ENCODE data around the gene WDR74.
A peak's percentile ranks its signal among the peaks of the same experiment; 100 is the strongest.

Gene WDR74

DNA sequence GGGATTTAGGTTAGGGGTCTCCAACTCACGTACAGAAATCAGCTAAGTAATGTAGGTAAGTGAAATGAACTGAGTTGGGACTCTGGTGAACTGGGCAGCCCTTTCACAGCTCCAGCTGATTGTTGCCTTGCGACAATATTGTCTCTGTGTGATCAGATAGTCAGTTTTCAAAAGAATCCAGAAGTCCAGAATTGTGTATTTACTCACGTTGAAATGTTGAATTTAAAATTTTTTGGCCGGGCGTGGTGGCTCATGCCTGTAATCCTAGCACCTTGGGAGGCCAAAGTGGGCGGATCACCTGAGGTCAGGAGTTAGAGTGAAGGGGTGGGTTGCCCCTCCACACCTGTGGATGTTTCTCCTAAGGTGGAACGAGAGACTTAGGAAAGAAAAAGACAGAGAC is 18.8 kb upstream of the WDR74 start:
- no peak overlapping the region for H4K8ac ChIP-seq (ENCODE audit: low read length)
- H3K4me1 ChIP-seq (ENCODE audit: control insufficient read depth, insufficient read depth, low read depth, low read length) = peaks cover 5% of the 10 kb centered on the region
- H3K9ac ChIP-seq (ENCODE audit: low read length) = no peak overlapping the region
- H2BK15ac ChIP-seq (ENCODE audit: low read depth, poor library complexity, severe bottlenecking) = no peak overlapping the region
- H3K4me3 ChIP-seq (ENCODE audit: insufficient read depth in 1 of 2, low read depth in 1 of 2, low read length in 2 of 2) = no peak overlapping the region
- no peak overlapping the region for H2BK12ac ChIP-seq (ENCODE audit: low read length in 2 of 2)
- H3K27ac ChIP-seq (ENCODE audit: low read length, poor library complexity, severe bottlenecking) = no peak overlapping the region
- H4K91ac ChIP-seq (ENCODE audit: low read length) = no peak overlapping the region
- H3K14ac ChIP-seq (ENCODE audit: low read length in 2 of 2) = no peak overlapping the region
- 54% methylated on average over 7 of the region's 7 CpGs for WGBS
- no peak overlapping the region for H2AFZ ChIP-seq (ENCODE audit: low read depth, low read length)
- H3K23ac ChIP-seq (ENCODE audit: low read length in 2 of 2) = no peak overlapping the region
- no peak overlapping the region for H3K4ac ChIP-seq (ENCODE audit: low read depth in 1 of 2, low read length in 2 of 2)
- no peak overlapping the region for H3K18ac ChIP-seq (ENCODE audit: low read depth in 1 of 2, low read length in 2 of 2)
- no peaks in the 10 kb centered on the region for H3K9me3 ChIP-seq (ENCODE audit: control insufficient read depth, low read length)
- no peak for DNase-seq
- no peak overlapping the region for H2BK120ac ChIP-seq (ENCODE audit: low read depth, low read length)
- no peaks in the 10 kb centered on the region for H3K27me3 ChIP-seq (ENCODE audit: control insufficient read depth in 1 of 2, insufficient read depth in 1 of 2, low read length in 2 of 2)
- peaks cover under 1 to 18% of the 10 kb centered on the region in 2 experiments for H3K36me3 ChIP-seq (ENCODE audit: control insufficient read depth in 1 of 2, insufficient read depth in 2 of 2, low read depth in 1 of 2, low read length in 2 of 2)
- H2AK5ac ChIP-seq (ENCODE audit: low read length, severe bottlenecking) = no peak overlapping the region
- peaks cover 5% of the 10 kb centered on the region for H3K79me1 ChIP-seq (replicated peaks; ENCODE audit: low read length, poor library complexity, severe bottlenecking)
- no peak overlapping the region for H2BK5ac ChIP-seq (ENCODE audit: low read depth, low read length, poor library complexity, severe bottlenecking)
- no peak overlapping the region for H3K4me2 ChIP-seq (ENCODE audit: low read length, poor library complexity, severe bottlenecking)

- no peak overlapping the region for H3K4ac ChIP-seq (ENCODE audit: low read depth in 1 of 2, low read length in 2 of 2)
- 33% methylated on average over 2 of the region's 2 CpGs for WGBS
- H3K18ac ChIP-seq (ENCODE audit: low read depth in 1 of 2, low read length in 2 of 2) = no peak overlapping the region
- no peak overlapping the region for H2AFZ ChIP-seq (ENCODE audit: low read depth, low read length)
- H3K79me1 ChIP-seq (replicated peaks; ENCODE audit: low read length, poor library complexity, severe bottlenecking) = peaks cover 4% of the 10 kb centered on the region
- no peak overlapping the region for H4K91ac ChIP-seq (ENCODE audit: low read length)
- no peak overlapping the region for H3K4me2 ChIP-seq (ENCODE audit: low read length, poor library complexity, severe bottlenecking)
- H3K9me3 ChIP-seq (ENCODE audit: control insufficient read depth, low read length) = no peaks in the 10 kb centered on the region
- no peak overlapping the region for H2BK120ac ChIP-seq (ENCODE audit: low read depth, low read length)
- H3K27me3 ChIP-seq (ENCODE audit: control insufficient read depth in 1 of 2, insufficient read depth in 1 of 2, low read length in 2 of 2) = no peaks in the 10 kb centered on the region
- peaks cover 3 to 24% of the 10 kb centered on the region in 2 experiments for H3K36me3 ChIP-seq (ENCODE audit: control insufficient read depth in 1 of 2, insufficient read depth in 2 of 2, low read depth in 1 of 2, low read length in 2 of 2)
- H4K8ac ChIP-seq (ENCODE audit: low read length) = no peak overlapping the region
- no peak overlapping the region for H2BK15ac ChIP-seq (ENCODE audit: low read depth, poor library complexity, severe bottlenecking)
- DNase-seq = peak; percentile 67
- no peak overlapping the region for H2AK5ac ChIP-seq (ENCODE audit: low read length, severe bottlenecking)
- no peak overlapping the region for H2BK5ac ChIP-seq (ENCODE audit: low read depth, low read length, poor library complexity, severe bottlenecking)
- no peak overlapping the region for H3K23ac ChIP-seq (ENCODE audit: low read length in 2 of 2)
- H2BK12ac ChIP-seq (ENCODE audit: low read length in 2 of 2) = no peak overlapping the region
- H3K14ac ChIP-seq (ENCODE audit: low read length in 2 of 2) = no peak overlapping the region
- H3K4me3 ChIP-seq (ENCODE audit: insufficient read depth in 1 of 2, low read depth in 1 of 2, low read length in 2 of 2) = no peak overlapping the region
- H3K9ac ChIP-seq (ENCODE audit: low read length) = no peak overlapping the region
- peaks cover 5% of the 10 kb centered on the region for H3K4me1 ChIP-seq (ENCODE audit: control insufficient read depth, insufficient read depth, low read depth, low read length)
- no peak overlapping the region for H3K27ac ChIP-seq (ENCODE audit: low read length, poor library complexity, severe bottlenecking)
Measured at GRCh38 chr11:62857541-62857982, 18.2 kb upstream of the WDR74 start.

DNA sequence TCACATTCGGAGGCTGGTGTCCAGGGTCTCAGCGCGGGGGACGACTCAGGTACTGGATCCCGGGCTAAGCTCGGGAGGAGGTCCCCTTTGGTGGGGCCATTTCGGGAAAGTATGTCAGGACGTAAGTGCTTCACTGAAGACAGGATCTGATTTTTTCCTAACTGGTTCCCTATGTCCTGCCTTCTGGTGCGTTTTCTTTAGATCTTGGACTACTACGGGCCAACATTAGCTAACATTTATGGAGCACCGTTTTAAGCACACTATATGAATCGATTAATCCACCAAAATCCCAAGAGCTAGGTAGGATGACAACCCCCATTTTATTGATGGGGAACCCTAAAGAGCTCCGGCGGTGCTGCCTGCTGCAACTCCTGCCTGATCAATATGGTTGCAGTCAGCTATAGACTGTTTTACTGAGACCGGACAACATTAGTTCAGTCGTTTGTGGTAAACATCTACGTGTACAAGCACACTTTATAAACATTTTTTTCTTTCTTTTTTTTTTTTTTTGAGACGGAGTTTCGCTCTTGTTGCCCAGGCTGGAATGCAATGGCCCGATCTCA is 17.0 kb upstream of the WDR74 start:
- H3K4me1 ChIP-seq (ENCODE audit: control insufficient read depth, insufficient read depth, low read depth, low read length) = peaks cover 8% of the 10 kb centered on the region
- H3K27me3 ChIP-seq (ENCODE audit: control insufficient read depth in 1 of 2, insufficient read depth in 1 of 2, low read length in 2 of 2) = no peaks in the 10 kb centered on the region
- peak overlapping the region in 1 of 2 experiments; percentile 99 for H3K14ac ChIP-seq (ENCODE audit: low read length in 2 of 2)
- H2AK5ac ChIP-seq (ENCODE audit: low read length, severe bottlenecking) = no peak overlapping the region
- no peak overlapping the region for H2BK5ac ChIP-seq (ENCODE audit: low read depth, low read length, poor library complexity, severe bottlenecking)
- peak overlapping the region; percentile 55 for H4K91ac ChIP-seq (ENCODE audit: low read length)
- peak overlapping the region; percentile 89 for H2AFZ ChIP-seq (ENCODE audit: low read depth, low read length)
- peak overlapping the region; percentile 94 for H3K9ac ChIP-seq (ENCODE audit: low read length)
- H3K4me2 ChIP-seq (ENCODE audit: low read length, poor library complexity, severe bottlenecking) = peak overlapping the region; percentile 79
- peak overlapping the region; percentile 11 for H3K27ac ChIP-seq (ENCODE audit: low read length, poor library complexity, severe bottlenecking)
- peak overlapping the region; percentile 69 to 91 for H3K4me3 ChIP-seq (ENCODE audit: insufficient read depth in 1 of 2, low read depth in 1 of 2, low read length in 2 of 2)
- no peak overlapping the region for H2BK15ac ChIP-seq (ENCODE audit: low read depth, poor library complexity, severe bottlenecking)
- H2BK120ac ChIP-seq (ENCODE audit: low read depth, low read length) = no peak overlapping the region
- peaks cover 9 to 36% of the 10 kb centered on the region in 2 experiments for H3K36me3 ChIP-seq (ENCODE audit: control insufficient read depth in 1 of 2, insufficient read depth in 2 of 2, low read depth in 1 of 2, low read length in 2 of 2)
- 3% methylated on average over 19 of the region's 20 CpGs for WGBS
- no peaks in the 10 kb centered on the region for H3K9me3 ChIP-seq (ENCODE audit: control insufficient read depth, low read length)
- DNase-seq = peak; percentile 69
- H3K23ac ChIP-seq (ENCODE audit: low read length in 2 of 2) = peak overlapping the region in 1 of 2 experiments; percentile 83
- peak overlapping the region; percentile 10 for H4K8ac ChIP-seq (ENCODE audit: low read length)
- peak overlapping the region in 1 of 2 experiments; percentile 3 for H3K4ac ChIP-seq (ENCODE audit: low read depth in 1 of 2, low read length in 2 of 2)
- no peak overlapping the region for H2BK12ac ChIP-seq (ENCODE audit: low read length in 2 of 2)
- H3K79me1 ChIP-seq (replicated peaks; ENCODE audit: low read length, poor library complexity, severe bottlenecking) = peaks cover 4% of the 10 kb centered on the region
- peak overlapping the region in 1 of 2 experiments; percentile 86 for H3K18ac ChIP-seq (ENCODE audit: low read depth in 1 of 2, low read length in 2 of 2)

DNA sequence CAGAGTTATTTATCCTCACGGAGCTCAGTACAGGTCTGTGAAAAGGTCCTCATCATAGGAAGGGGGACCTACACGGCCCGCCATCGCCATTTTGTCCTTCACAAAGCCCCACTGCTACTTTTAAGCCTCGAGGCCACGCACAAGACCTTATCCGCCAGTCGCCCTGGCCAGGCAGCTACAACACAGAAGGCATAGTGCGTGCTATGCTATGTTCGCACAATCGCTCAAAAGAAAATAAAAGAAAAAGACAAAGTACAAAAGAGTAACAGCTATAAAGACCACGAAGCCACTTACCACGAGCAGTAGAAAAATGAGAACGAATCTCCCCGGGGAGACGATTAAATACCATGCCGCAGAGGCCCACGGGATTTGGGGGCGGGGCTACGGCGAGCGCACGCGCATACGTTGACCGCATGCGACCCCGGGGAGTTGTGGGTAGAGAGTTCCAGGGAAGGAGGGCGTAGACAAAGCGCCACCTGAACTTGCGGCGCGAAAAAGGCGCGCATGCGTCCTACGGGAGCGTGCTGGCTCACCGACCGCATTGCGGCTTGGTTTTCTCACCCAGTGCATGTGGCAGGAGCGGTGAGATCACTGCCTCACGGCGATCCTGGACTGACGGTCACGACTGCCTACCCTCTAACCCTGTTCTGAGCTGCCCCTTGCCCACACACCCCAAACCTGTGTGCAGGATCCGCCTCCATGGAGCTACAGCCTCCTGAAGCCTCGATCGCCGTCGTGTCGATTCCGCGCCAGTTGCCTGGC is 16.4 kb upstream of the WDR74 start:
- Histone ChIP-seq H2BK12ac (ENCODE audit: low read length in 2 of 2) (peak overlapping the region in 1 of 2 experiments; percentile 81), H4K8ac (ENCODE audit: low read length) (peak overlapping the region; percentile 57), H2BK120ac (ENCODE audit: low read depth, low read length) (peak overlapping the region; percentile 1), H2AK5ac (ENCODE audit: low read length, severe bottlenecking) (peak overlapping the region; percentile 94), H3K18ac (ENCODE audit: low read depth in 1 of 2, low read length in 2 of 2) (peak overlapping the region; percentile 56 to 97), H3K4ac (ENCODE audit: low read depth in 1 of 2, low read length in 2 of 2) (peak overlapping the region; percentile 47 to 97), H3K23ac (ENCODE audit: low read length in 2 of 2) (peak overlapping the region; percentile 51 to 86), H3K9me3 (ENCODE audit: control insufficient read depth, low read length) (no peaks in the 10 kb centered on the region), H2BK5ac (ENCODE audit: low read depth, low read length, poor library complexity, severe bottlenecking) (no peak overlapping the region), H2AFZ (ENCODE audit: low read depth, low read length) (peak overlapping the region; percentile 89), H3K9ac (ENCODE audit: low read length) (peak overlapping the region; percentile 94), H3K14ac (ENCODE audit: low read length in 2 of 2) (peak overlapping the region; percentile 8 to 99), H4K91ac (ENCODE audit: low read length) (peak overlapping the region; percentile 59), H3K36me3 (ENCODE audit: control insufficient read depth in 1 of 2, insufficient read depth in 2 of 2, low read depth in 1 of 2, low read length in 2 of 2) (peaks cover 13 to 38% of the 10 kb centered on the region in 2 experiments), H3K27me3 (ENCODE audit: control insufficient read depth in 1 of 2, insufficient read depth in 1 of 2, low read length in 2 of 2) (no peaks in the 10 kb centered on the region), H2BK15ac (ENCODE audit: low read depth, poor library complexity, severe bottlenecking) (no peak overlapping the region), H3K79me1 (replicated peaks; ENCODE audit: low read length, poor library complexity, severe bottlenecking) (no peaks in the 10 kb centered on the region), H3K4me2 (ENCODE audit: low read length, poor library complexity, severe bottlenecking) (peak overlapping the region; percentile 79), H3K4me3 (ENCODE audit: insufficient read depth in 1 of 2, low read depth in 1 of 2, low read length in 2 of 2) (peak overlapping the region; percentile 91), H3K27ac (ENCODE audit: low read length, poor library complexity, severe bottlenecking) (peak overlapping the region; percentile 64), H3K4me1 (ENCODE audit: control insufficient read depth, insufficient read depth, low read depth, low read length) (peaks cover 8% of the 10 kb centered on the region)
- under 1% methylated on average over 54 of the region's 54 CpGs for WGBS
- DNase-seq = peak; percentile 98

Measured in mesenchymal stem cell (in vitro differentiated cells and primary cell).